ENCODE data around the gene HTT-AS.
"Not testable (repeated sequence)": the region's sequence is repeated elsewhere in the genome, so short reads cannot be mapped to it uniquely, and the experiment has no call there.

HTT-AS gene

DNA sequence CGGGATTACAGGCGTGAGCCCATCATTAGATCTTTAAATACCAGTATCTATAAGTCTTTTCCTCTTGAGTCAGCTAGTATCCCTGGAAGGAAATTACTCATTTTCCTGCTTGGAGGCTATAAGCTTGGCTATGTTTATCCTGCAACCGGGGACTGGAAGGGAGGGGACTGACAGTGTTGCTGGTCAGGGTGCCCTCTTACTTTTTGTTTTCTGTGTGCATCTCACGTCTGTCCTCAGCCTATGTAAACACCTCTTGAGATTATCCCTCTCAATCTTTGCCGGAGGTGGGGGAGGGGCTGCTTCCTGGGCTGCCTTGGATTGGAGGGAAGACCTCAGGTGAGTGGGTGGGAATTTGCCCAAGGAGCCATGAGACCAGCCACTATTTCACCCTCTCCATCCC is 37.1 kb upstream of the HTT-AS start:
- no peak overlapping the region for H3K4me3 ChIP-seq (ENCODE audit: low read depth, low read length)
- no peak for DNase-seq (ENCODE audit: low read depth)
- TF ChIP-seq, protein P1, sequence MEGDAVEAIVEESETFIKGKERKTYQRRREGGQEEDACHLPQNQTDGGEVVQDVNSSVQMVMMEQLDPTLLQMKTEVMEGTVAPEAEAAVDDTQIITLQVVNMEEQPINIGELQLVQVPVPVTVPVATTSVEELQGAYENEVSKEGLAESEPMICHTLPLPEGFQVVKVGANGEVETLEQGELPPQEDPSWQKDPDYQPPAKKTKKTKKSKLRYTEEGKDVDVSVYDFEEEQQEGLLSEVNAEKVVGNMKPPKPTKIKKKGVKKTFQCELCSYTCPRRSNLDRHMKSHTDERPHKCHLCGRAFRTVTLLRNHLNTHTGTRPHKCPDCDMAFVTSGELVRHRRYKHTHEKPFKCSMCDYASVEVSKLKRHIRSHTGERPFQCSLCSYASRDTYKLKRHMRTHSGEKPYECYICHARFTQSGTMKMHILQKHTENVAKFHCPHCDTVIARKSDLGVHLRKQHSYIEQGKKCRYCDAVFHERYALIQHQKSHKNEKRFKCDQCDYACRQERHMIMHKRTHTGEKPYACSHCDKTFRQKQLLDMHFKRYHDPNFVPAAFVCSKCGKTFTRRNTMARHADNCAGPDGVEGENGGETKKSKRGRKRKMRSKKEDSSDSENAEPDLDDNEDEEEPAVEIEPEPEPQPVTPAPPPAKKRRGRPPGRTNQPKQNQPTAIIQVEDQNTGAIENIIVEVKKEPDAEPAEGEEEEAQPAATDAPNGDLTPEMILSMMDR (IDR thresholded peaks at IDR 0.05; ENCODE audit: low read depth, low read length, missing control alignments), result no peak

DNA sequence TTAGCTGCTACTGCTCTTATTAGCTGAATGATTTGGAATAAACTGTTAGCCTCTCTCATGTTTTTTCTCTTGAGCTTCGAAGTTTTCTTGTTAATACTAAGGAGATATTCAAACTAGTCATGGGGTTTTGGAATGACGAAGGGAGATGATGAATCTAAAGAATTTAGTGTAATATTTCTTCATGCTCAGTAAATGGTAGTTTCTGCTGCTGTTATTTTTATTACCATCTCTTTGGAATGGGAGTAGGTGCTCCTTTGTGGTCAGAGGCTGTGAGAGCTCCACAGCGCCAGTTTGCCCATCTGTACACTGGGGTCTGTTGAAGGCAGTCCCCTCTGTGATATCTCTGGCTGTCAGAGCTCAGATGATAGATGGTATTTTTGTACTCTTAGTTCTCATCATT is 33.9 kb upstream of the HTT-AS start:
- TF ChIP-seq, protein P1 (IDR thresholded peaks at IDR 0.05; ENCODE audit: low read depth, low read length, missing control alignments), result no peak
- no peak for DNase-seq (ENCODE audit: low read depth)
- no peak overlapping the region for H3K4me3 ChIP-seq (ENCODE audit: low read depth, low read length)

GRCh38 chr4:3107691-3108121 is 33.4 kb upstream of the HTT-AS start:
- H3K4me3 ChIP-seq (ENCODE audit: low read depth, low read length), result no peak overlapping the region
- DNase-seq (ENCODE audit: low read depth), result no peak
- TF ChIP-seq, protein P1 (IDR thresholded peaks at IDR 0.05; ENCODE audit: low read depth, low read length, missing control alignments), result no peak

GRCh38 chr4:3107271-3107670 is 32.9 kb upstream of the HTT-AS start:
- DNase-seq (ENCODE audit: low read depth), result no peak
- H3K4me3 ChIP-seq (ENCODE audit: low read depth, low read length), result no peak overlapping the region
- TF ChIP-seq, protein P1 (IDR thresholded peaks at IDR 0.05; ENCODE audit: low read depth, low read length, missing control alignments), result no peak

DNA sequence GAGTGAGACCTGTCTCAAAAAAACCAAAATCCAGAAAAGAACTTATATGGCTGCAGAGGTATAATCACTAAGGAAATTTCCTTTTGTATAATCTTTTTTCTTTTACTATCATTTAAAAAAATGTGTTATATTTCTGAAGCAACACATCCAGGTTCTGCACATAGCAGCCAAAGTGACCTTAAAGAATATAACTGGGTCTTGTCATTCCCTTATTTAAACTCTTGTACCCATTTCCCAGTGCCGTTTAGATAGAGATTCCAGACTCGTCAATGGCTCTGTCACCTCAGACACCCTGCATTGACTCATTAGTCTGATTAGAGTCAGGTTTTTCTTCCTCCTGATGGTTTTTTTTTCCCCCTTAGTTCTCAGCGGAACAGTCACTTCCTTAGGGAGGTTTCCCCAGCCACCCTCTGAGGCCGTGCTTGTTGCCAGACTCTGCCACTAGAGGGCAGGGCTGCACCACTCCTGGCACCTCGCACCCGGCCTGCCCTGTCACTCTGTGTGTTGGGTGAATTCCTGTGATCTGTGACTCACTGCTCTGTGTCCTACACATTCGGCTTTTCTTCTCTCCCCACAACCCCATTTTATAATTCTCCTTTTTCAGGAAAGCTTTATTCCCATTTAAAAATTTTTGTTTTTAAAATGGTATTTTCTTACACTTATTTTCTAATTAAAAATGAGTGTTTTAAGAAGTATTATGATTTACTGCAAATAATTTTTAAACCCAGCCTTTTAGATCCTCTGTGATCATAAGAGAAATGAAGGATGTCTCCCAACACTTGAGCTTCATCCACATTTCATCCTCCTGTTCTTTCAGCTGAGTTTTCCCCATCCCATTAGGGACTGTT is 32.2 kb upstream of the HTT-AS start:
- TF ChIP-seq, protein P1 (IDR thresholded peaks at IDR 0.05; ENCODE audit: low read depth, low read length, missing control alignments), result peak; percentile 97
- H3K4me3 ChIP-seq (ENCODE audit: low read depth, low read length), result no peak overlapping the region
- peak; percentile 51 for DNase-seq (ENCODE audit: low read depth)

DNA sequence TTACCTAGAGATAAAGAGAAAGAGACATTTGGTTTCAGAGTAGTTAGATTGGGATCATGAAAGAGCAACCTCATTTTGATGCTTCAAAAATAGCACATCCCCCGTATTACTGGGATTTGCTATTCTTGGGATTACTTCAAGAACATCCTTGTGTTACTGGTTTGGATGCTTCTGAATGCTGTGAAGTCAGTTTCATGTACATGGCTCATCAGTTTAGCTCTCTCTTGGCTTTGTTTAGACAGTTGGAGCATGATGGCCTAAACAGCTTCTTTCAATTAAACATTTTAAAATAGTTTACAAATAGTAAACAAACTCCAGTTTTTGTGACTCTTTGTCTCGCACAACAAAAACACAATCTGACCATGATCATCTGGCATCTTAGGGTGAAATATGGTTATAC is 24.0 kb upstream of the HTT-AS start:
- DNase-seq (ENCODE audit: low read depth), result no peak
- no peak overlapping the region for H3K4me3 ChIP-seq (ENCODE audit: low read depth, low read length)
- TF ChIP-seq, protein P1 (IDR thresholded peaks at IDR 0.05; ENCODE audit: low read depth, low read length, missing control alignments), result no peak

- no peak overlapping the region for H3K4me3 ChIP-seq (ENCODE audit: low read depth, low read length)
- TF ChIP-seq, protein P1 (IDR thresholded peaks at IDR 0.05; ENCODE audit: low read depth, low read length, missing control alignments), result no peak
- DNase-seq (ENCODE audit: low read depth), result no peak
Observed at GRCh38 chr4:3096202-3096601, 21.9 kb upstream of the HTT-AS start.

- not testable (repeated sequence) for DNase-seq (ENCODE audit: low read depth); H3K4me3 ChIP-seq (ENCODE audit: low read depth, low read length)
Observed at GRCh38 chr4:3094701-3095100, 20.4 kb upstream of the HTT-AS start.
